ENCODE data around the gene CADM2. TPM values are rescaled to one million over a fixed set of nuclear protein-coding genes. Genes with fewer than 3 reads are reported as not detected.
"Not testable (repeated sequence)": the region's sequence is repeated elsewhere in the genome, so short reads cannot be mapped to it uniquely, and the experiment has no call there.

Gene CADM2
- total RNA-seq, 2 experiments from 2014 or later, result not detected

- CTCF ChIA-PET, result no interaction called here
- Mint-ChIP-seq H3K36me3 (ENCODE audit: low read depth) (no peaks in the 10 kb centered on the region), H3K4me1 (ENCODE audit: low read depth) (no peaks in the 10 kb centered on the region), H3K27ac (no peak overlapping the region), H3K4me3 (no peak overlapping the region), H3K27me3 (ENCODE audit: low read depth) (no peaks in the 10 kb centered on the region), H3K9me3 (no peaks in the 10 kb centered on the region)
- DNase-seq, result no peak
- intact Hi-C loops (cut with micrococcal nuclease), result no loop called here
Observed at GRCh38 chr3:85960793-85961192, 1002.0 kb downstream of the CADM2 start.

- Mint-ChIP-seq H3K27me3 (ENCODE audit: low read depth) (no peaks in the 10 kb centered on the region), H3K4me1 (ENCODE audit: low read depth) (no peaks in the 10 kb centered on the region), H3K4me3 (no peak overlapping the region), H3K9me3 (peaks cover 4% of the 10 kb centered on the region), H3K27ac (no peak overlapping the region), H3K36me3 (ENCODE audit: low read depth) (no peaks in the 10 kb centered on the region)
- DNase-seq, result no peak
- intact Hi-C loops (cut with micrococcal nuclease), result no loop called here
- CTCF ChIA-PET, result no interaction called here
Observed at GRCh38 chr3:85977615-85978338, 1019.0 kb downstream of the CADM2 start.

- Mint-ChIP-seq H3K4me1 (ENCODE audit: low read depth) (no peaks in the 10 kb centered on the region), H3K36me3 (ENCODE audit: low read depth) (no peaks in the 10 kb centered on the region), H3K27me3 (ENCODE audit: low read depth) (no peaks in the 10 kb centered on the region), H3K9me3 (peaks cover 1% of the 10 kb centered on the region), H3K4me3 (no peak overlapping the region), H3K27ac (no peak overlapping the region)
- no peak for DNase-seq
- CTCF ChIA-PET, result no interaction called here
- intact Hi-C loops (cut with micrococcal nuclease), result no loop called here
Observed at GRCh38 chr3:85979034-85979433, 1020.2 kb downstream of the CADM2 start.

GRCh38 chr3:85989581-85989980 lies 1030.8 kb downstream of the CADM2 start:
- H3K4me1 Mint-ChIP-seq (ENCODE audit: low read depth); H3K9me3 Mint-ChIP-seq; CTCF ChIA-PET; H3K4me3 Mint-ChIP-seq; H3K36me3 Mint-ChIP-seq (ENCODE audit: low read depth); DNase-seq; H3K27ac Mint-ChIP-seq; H3K27me3 Mint-ChIP-seq (ENCODE audit: low read depth); intact Hi-C loops (cut with micrococcal nuclease): not testable (repeated sequence)

- Mint-ChIP-seq H3K9me3 (peaks cover 10% of the 10 kb centered on the region), H3K4me1 (ENCODE audit: low read depth) (no peaks in the 10 kb centered on the region), H3K27me3 (ENCODE audit: low read depth) (no peaks in the 10 kb centered on the region), H3K27ac (no peak overlapping the region), H3K4me3 (no peak overlapping the region), H3K36me3 (ENCODE audit: low read depth) (no peaks in the 10 kb centered on the region)
- intact Hi-C loops (cut with micrococcal nuclease), result no loop called here
- no peak for DNase-seq
- CTCF ChIA-PET, result no interaction called here
Observed at GRCh38 chr3:86029590-86029989, 1070.8 kb downstream of the CADM2 start.

- Mint-ChIP-seq H3K4me1 (ENCODE audit: low read depth) (no peaks in the 10 kb centered on the region), H3K4me3 (no peak overlapping the region), H3K36me3 (ENCODE audit: low read depth) (no peaks in the 10 kb centered on the region), H3K27me3 (ENCODE audit: low read depth) (no peaks in the 10 kb centered on the region), H3K9me3 (peaks cover 10% of the 10 kb centered on the region), H3K27ac (no peak overlapping the region)
- CTCF ChIA-PET, result no interaction called here
- DNase-seq, result no peak
- intact Hi-C loops (cut with micrococcal nuclease), result no loop called here
Observed at GRCh38 chr3:86037916-86038315, 1079.1 kb downstream of the CADM2 start.

- H3K4me3 Mint-ChIP-seq, result no peak overlapping the region
- no peaks in the 10 kb centered on the region for H3K36me3 Mint-ChIP-seq (ENCODE audit: low read depth)
- H3K27ac Mint-ChIP-seq, result no peak overlapping the region
- peaks cover 17% of the 10 kb centered on the region for H3K9me3 Mint-ChIP-seq
- H3K4me1 Mint-ChIP-seq (ENCODE audit: low read depth), result no peaks in the 10 kb centered on the region
- DNase-seq, result no peak
- intact Hi-C loops (cut with micrococcal nuclease), result no loop called here
- H3K27me3 Mint-ChIP-seq (ENCODE audit: low read depth), result no peaks in the 10 kb centered on the region
- CTCF ChIA-PET, result no interaction called here
Observed at GRCh38 chr3:86046436-86047136, 1087.8 kb downstream of the CADM2 start.

- intact Hi-C loops (cut with micrococcal nuclease), result no loop called here
- DNase-seq, result no peak
- H3K27me3 Mint-ChIP-seq (ENCODE audit: low read depth), result no peaks in the 10 kb centered on the region
- H3K9me3 Mint-ChIP-seq, result peaks cover 12% of the 10 kb centered on the region
- no peaks in the 10 kb centered on the region for H3K4me1 Mint-ChIP-seq (ENCODE audit: low read depth)
- no peak overlapping the region for H3K27ac Mint-ChIP-seq
- CTCF ChIA-PET, result no interaction called here
- H3K36me3 Mint-ChIP-seq (ENCODE audit: low read depth), result no peaks in the 10 kb centered on the region
- no peak overlapping the region for H3K4me3 Mint-ChIP-seq
Observed at GRCh38 chr3:86047161-86047560, 1088.4 kb downstream of the CADM2 start.

- H3K4me1 Mint-ChIP-seq (ENCODE audit: low read depth), result no peaks in the 10 kb centered on the region
- no peaks in the 10 kb centered on the region for H3K27me3 Mint-ChIP-seq (ENCODE audit: low read depth)
- peaks cover 2% of the 10 kb centered on the region for H3K9me3 Mint-ChIP-seq
- no peaks in the 10 kb centered on the region for H3K36me3 Mint-ChIP-seq (ENCODE audit: low read depth)
- intact Hi-C loops (cut with micrococcal nuclease), result no loop called here
- DNase-seq, result no peak
- CTCF ChIA-PET, result no interaction called here
- no peak overlapping the region for H3K4me3 Mint-ChIP-seq
- H3K27ac Mint-ChIP-seq, result no peak overlapping the region
Observed at GRCh38 chr3:86051058-86051457, 1092.3 kb downstream of the CADM2 start.

- H3K36me3 Mint-ChIP-seq (ENCODE audit: low read depth), result no peaks in the 10 kb centered on the region
- intact Hi-C loops (cut with micrococcal nuclease), result no loop called here
- H3K9me3 Mint-ChIP-seq, result no peaks in the 10 kb centered on the region
- no peak overlapping the region for H3K27ac Mint-ChIP-seq
- no peak overlapping the region for H3K4me3 Mint-ChIP-seq
- H3K27me3 Mint-ChIP-seq (ENCODE audit: low read depth), result no peaks in the 10 kb centered on the region
- H3K4me1 Mint-ChIP-seq (ENCODE audit: low read depth), result no peaks in the 10 kb centered on the region
- DNase-seq, result no peak
- CTCF ChIA-PET, result interaction anchor here (0.6 kb wide), 1 partner anchor 450 kb away, joined by 4 read pairs; no protein-coding TSS in a partner anchor
Observed at GRCh38 chr3:86056032-86056431, 1097.2 kb downstream of the CADM2 start.

GRCh38 chr3:86056962-86057361 lies 1098.2 kb downstream of the CADM2 start:
- Mint-ChIP-seq H3K9me3 (no peaks in the 10 kb centered on the region), H3K27ac (no peak overlapping the region), H3K4me1 (ENCODE audit: low read depth) (no peaks in the 10 kb centered on the region), H3K36me3 (ENCODE audit: low read depth) (no peaks in the 10 kb centered on the region), H3K4me3 (no peak overlapping the region), H3K27me3 (ENCODE audit: low read depth) (no peaks in the 10 kb centered on the region)
- intact Hi-C loops (cut with micrococcal nuclease), result no loop called here
- CTCF ChIA-PET, result no interaction called here
- DNase-seq, result no peak

GRCh38 chr3:86073799-86074198 lies 1115.0 kb downstream of the CADM2 start:
- H3K36me3 Mint-ChIP-seq (ENCODE audit: low read depth), result no peaks in the 10 kb centered on the region
- DNase-seq, result no peak
- no peaks in the 10 kb centered on the region for H3K4me1 Mint-ChIP-seq (ENCODE audit: low read depth)
- H3K9me3 Mint-ChIP-seq, result no peaks in the 10 kb centered on the region
- H3K4me3 Mint-ChIP-seq, result no peak overlapping the region
- H3K27ac Mint-ChIP-seq, result no peak overlapping the region
- CTCF ChIA-PET, result no interaction called here
- H3K27me3 Mint-ChIP-seq (ENCODE audit: low read depth), result no peaks in the 10 kb centered on the region
- intact Hi-C loops (cut with micrococcal nuclease), result no loop called here

- H3K36me3 Mint-ChIP-seq (ENCODE audit: low read depth), result no peaks in the 10 kb centered on the region
- no peak overlapping the region for H3K4me3 Mint-ChIP-seq
- no peaks in the 10 kb centered on the region for H3K4me1 Mint-ChIP-seq (ENCODE audit: low read depth)
- DNase-seq, result no peak
- no peaks in the 10 kb centered on the region for H3K27me3 Mint-ChIP-seq (ENCODE audit: low read depth)
- intact Hi-C loops (cut with micrococcal nuclease), result no loop called here
- CTCF ChIA-PET, result no interaction called here
- H3K9me3 Mint-ChIP-seq, result peaks cover 11% of the 10 kb centered on the region
- no peak overlapping the region for H3K27ac Mint-ChIP-seq
Observed at GRCh38 chr3:86087160-86087871, 1128.5 kb downstream of the CADM2 start.

Measured in activated naive CD4-positive, alpha-beta T cell treated with anti-CD3 and anti-CD28 coated beads for 36 hours (primary cell).